ENCODE results near the gene ATXN10.

Gene ATXN10

DNA sequence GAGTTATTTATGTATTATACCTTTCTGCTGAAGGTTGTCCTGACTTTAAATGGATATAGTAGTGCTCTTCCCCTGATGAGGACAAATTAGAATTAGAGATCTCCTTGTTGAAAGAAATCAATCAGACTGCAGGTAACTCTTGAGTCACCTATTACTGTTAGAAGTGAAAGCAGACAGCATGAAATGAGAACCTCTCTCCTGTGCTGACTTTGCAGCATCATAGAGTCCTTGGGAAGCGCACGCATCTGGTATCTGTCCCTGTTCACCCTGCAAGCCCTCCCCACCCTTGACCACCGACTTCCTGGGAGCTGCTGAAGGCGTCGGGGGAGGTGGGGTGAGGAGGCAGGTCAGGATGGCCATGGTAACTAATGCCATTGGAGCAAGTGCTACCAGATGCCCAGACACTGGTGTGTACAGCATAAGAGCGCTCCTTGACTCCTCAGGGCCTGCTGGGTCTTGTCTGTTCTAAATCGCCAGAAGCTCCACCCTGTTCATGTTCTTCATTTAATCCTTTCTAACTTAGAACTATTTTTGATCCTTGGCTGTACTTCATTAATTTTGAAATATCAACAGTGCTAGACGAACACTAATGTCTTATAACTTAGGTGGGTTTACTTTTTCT lies 161.4 kb downstream of the ATXN10 start:
- no peak for FAIRE-seq

DNA sequence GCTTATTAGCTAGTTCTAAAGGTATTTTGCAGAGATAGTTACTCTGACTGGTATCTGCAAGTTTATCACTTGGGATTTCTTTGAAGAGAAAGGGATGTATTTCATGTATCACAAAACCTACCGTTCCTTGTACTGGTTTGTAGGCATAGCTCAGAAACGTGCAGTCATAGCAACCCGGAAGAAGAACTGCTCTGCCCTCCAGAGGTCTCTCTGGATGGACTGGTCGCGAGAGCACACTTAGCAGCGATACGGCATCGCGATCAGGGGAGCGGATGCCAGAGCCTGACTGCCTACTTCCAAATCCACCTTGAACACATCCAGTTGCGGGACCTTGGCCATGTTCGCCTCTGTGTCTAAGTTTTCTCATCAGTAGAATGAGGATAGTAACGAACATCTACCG lies 162.0 kb downstream of the ATXN10 start:
- no peak for FAIRE-seq

DNA sequence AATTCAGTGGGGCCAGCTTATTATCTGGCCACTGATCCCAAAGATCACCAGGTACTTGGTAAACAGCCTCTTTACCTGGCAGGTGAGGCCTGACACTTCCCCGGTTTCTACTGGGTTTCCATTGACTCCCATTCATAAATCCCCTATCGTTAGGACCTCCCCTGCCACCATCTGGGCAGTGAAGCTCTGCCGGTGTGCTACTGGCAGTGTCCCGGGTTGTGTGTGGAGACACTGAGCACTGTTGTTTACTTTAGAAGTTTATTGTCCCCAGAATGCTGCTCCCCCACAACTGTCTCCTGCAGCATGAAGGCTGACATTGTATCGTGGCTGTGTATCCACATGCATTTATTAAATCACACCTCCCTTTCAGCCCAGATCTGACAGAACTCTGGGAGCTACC lies 162.6 kb downstream of the ATXN10 start:
- FAIRE-seq = no peak

DNA sequence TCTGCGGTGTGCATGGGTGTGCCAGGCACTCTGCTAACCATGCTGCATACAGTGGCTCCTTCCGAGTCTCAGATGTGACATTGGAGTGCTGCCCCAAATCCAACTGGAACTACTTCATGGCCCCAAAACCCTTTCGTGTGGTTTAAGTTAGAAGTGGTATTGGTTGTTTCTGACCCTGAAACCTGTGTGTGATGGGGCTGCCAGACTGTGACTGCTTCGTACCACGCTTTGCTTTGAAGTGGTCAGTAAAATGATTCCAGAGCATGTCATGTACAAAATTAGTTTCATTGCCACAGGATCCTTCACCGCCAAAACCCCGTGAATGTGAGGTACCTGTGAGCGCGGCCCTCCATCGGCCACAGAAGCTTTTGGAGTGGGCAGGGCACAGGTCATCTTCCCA lies 163.2 kb downstream of the ATXN10 start:
- FAIRE-seq = no peak

GRCh38 chr22:45836418-45837169 lies 165.0 kb downstream of the ATXN10 start:
- no peak for FAIRE-seq

DNA sequence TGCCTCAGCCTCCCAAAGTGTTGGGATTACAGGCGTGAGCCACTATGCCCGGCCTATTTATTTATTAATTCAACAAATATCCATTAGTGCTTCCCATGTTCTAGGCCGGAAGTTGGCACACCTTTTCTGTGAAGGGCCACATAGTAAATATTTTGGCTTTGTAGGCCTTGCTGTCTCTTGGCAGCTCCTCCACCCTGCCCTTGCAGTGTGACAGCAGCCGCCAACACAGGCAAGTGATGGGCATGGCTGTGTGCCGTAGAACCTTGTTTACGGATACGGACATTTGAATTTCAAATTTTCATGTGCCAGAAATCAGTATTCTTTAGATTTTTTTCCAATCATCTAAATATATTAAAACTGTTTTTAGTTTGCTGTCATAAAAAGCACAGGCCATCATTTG lies 165.9 kb downstream of the ATXN10 start:
- FAIRE-seq = no peak

- FAIRE-seq = no peak
These were observed 166.8 kb downstream of the ATXN10 start for GRCh38 chr22:45838305-45838887.

GRCh38 chr22:45840483-45840882 lies 168.8 kb downstream of the ATXN10 start:
- FAIRE-seq = no peak

DNA sequence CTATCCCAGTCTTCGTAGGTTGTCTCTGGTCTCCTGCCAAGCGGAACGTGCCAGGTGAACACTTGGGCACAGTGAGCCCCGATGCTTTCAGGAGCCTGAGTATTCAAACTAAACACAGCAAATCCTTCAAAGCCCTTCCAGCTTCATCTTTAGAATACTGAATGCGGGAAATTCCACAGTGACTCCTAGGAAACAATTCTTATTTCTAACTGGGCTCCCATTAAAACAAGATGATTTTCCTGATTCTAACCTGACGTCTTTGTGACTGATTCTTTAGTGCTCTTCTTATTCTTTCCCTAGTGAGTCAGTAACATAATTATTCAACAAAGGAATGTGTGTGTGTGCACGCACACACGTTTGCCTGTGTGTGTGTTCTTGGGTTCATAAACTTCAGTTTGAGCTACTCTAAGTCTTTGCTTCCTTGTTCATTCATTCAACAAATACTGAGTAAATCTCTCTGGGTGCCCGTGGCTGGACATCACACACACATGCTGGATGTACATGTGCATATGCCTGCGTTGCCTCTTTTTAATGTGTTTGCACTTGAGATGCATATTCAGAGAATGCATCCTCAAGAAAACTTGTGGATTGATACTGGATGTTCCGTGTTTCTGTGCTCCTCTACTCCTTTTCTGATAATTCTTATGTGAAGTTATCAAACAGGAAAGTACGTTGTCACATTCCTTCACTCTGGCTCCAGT lies 170.8 kb downstream of the ATXN10 start:
- no peak for FAIRE-seq

GRCh38 chr22:45843031-45843430 lies 171.4 kb downstream of the ATXN10 start:
- FAIRE-seq = no peak

- no peak for FAIRE-seq
These were observed 172.4 kb downstream of the ATXN10 start for GRCh38 chr22:45843986-45844385.

DNA sequence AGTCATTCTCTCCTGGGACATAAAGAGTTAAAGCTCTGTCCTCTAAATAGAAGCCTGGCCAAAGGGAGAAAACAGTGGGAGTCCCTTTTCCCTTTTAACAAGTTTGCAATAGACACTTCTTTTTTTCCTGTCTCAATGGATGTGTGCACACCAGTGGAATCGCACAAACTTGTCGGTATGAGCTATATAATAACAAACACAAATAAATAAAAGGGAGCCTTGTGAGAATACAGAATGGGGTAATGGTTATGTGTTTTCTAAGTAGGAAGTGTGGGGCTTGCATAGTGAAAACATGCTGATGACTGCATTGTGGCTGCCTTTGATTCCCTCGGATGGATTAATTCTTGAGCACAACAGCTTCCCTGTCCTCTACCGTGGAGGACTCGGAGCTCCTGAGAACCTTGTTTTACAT lies 173.4 kb downstream of the ATXN10 start:
- FAIRE-seq = no peak

DNA sequence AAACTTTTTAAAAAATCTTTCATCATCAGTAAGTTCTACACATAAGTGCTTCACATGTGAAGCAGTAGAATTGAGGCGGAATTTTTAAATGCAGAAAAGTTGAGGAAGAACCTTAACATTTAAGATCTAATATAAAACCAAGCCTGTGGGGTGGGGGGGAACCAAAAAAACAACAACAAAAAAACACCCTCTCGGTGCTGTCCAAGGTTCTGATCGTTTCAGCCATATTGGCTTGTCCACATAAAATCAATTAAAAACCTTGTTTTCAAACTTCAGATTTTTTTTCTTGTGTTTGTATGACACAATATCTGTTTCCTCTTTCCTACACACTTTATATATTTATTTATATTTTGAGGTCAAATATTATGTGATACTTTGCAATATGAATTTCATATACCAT lies 175.3 kb downstream of the ATXN10 start:
- no peak for FAIRE-seq

DNA sequence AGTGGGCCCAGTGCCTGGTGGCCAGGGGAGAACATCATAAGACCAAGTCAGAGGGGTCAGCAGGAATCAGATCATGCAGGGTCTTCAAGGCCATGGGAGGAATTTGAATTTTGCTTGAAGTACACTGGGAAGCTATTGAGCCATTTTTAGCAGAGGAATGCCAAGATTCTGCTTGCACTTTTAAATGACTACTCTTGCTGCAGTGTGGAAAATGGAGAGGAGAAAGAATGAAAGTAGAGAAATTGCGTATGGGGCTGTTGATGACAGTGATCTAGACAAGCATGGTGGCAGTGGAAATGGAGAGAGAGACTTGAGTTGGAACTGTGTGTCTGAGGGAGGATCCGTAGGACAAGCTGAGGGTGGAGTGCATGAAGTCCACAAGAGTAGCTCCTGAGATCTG lies 177.3 kb downstream of the ATXN10 start:
- FAIRE-seq = no peak

DNA sequence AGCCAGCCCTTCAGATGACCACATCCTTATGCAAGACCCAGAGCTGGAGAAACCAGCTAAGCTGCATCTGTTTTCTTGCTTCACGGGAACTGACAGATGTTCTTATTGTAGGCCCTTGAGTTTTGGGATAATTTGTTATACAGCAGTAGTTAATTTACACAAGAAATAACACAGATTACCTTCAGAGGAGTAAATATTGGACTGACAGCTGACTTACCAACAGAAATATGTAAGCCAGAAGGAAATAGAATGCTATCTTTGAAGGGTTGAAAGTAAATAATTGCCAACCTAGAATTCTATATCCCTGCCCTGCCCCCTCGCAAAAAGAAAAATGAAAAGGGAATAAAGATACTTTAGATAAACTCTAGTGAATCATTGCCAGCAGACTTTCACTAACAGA lies 181.2 kb downstream of the ATXN10 start:
- no peak for FAIRE-seq

DNA sequence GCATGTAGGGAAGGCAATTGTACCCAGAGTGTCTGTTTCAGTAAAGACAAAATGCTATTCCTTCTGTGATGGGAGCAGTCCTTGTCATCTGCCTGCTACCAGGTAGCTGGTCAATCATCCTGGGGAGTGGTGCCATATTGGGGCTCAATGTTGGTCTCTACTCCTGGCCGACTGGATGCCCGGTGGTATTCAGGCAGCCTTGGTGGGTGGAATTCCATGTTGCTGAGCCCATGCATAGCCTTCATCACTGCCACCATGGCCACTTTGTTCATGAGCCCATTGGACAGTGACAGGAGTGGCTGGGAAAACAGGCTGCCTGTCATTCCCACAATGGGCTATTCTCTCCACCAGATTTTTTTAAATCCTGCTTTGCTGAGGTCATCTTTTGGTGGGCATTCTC lies 184.3 kb downstream of the ATXN10 start:
- FAIRE-seq = no peak

DNA sequence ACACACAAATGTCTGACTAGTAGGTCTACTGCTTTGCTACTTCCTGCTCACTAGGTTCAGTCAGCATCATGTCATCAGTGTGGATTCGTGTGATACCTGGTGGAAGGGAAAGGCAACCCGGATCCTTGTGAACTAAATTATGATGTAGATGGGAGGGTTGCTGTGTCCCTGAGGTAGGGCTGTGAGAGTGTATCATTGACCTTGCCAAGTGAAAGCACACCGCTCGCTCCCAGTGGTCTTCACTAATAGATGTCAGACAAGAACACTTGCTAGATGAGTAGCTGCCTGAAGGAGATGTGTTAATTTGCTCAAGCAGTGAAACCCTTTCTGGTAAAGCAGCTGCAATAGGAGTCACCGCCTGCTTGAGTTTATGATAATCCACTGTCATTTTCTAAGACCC lies 185.9 kb downstream of the ATXN10 start:
- FAIRE-seq = no peak

DNA sequence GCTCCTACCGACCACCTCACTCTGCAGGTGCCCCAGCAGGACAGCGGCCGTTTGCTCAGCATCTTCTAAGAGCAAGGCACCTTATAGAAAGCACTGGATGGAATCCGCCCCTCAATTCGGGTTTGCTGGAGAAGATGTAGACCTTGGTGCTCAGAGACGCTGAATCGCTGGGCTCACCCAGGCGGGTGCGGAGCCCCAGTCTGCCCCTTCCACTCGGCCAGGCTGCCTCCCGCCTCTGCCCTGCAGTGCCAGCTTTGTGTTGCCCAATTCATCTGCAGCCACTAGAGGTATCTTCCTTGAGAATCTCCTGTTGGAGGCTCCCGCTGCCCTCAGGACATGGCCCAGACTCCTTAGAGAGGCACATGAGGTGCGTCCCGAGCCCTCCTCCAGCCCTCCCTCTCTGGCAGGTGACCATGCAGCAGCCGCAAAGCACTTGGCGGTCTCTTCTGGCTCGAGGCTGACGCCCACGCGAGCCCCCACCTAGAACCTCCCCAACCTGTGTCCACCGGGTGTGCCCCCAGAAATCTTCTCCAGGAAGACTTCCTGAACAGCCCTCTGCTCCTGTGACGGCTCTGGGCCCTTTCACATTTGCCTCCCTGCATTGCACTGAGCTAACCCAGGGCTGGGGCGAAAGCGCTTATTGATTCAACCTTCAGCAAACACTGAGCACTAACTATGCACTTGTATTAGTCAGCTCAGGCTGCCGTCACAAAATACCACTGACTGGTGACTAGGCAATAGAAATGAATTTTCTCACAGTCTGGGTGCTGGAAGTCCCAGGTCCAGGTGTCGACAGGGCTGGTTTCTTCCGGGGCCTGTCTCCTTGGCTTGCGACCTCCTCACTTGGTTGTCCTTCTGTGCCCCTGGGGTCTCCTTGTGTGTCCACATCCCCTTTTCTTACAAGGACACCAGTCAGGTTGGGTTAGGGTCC lies 187.9 kb downstream of the ATXN10 start:
- FAIRE-seq = no peak

GRCh38 chr22:45860201-45860600 lies 188.6 kb downstream of the ATXN10 start:
- no peak for FAIRE-seq

DNA sequence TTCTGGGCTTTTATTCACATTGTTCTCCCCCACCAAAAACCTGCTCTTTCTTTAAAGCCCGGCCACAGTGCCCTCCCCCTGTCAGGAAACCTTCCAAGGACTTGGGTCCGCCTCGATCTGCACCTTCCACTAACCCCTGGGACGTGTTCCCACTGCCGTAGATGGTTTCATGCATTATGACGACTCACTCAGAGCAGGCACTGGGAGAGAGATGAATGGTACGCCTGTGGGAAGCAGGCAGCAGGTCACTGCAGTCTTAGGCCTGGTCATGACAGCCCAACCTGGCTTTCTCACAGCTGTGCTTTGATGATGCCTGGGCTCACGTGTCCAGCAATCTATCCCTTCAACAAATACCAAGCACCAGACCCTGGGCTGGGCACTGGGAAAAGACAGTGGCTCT lies 189.6 kb downstream of the ATXN10 start:
- no peak for FAIRE-seq

GRCh38 chr22:45863981-45864751 lies 192.5 kb downstream of the ATXN10 start:
- no peak for FAIRE-seq
